Kidney capillary endothelial cell (primary cell): ENCODE results near the gene CDK5.
"Not testable (repeated sequence)": the region's sequence is repeated elsewhere in the genome, so short reads cannot be mapped to it uniquely, and the experiment has no call there.

ENCODE experiments used
- DNase-seq: peaks from one replicate; pipeline ENCODE4 v3.0.0-alpha.2; 2018; ENCODE audit warnings: low spot score

CDK5 gene

DNA sequence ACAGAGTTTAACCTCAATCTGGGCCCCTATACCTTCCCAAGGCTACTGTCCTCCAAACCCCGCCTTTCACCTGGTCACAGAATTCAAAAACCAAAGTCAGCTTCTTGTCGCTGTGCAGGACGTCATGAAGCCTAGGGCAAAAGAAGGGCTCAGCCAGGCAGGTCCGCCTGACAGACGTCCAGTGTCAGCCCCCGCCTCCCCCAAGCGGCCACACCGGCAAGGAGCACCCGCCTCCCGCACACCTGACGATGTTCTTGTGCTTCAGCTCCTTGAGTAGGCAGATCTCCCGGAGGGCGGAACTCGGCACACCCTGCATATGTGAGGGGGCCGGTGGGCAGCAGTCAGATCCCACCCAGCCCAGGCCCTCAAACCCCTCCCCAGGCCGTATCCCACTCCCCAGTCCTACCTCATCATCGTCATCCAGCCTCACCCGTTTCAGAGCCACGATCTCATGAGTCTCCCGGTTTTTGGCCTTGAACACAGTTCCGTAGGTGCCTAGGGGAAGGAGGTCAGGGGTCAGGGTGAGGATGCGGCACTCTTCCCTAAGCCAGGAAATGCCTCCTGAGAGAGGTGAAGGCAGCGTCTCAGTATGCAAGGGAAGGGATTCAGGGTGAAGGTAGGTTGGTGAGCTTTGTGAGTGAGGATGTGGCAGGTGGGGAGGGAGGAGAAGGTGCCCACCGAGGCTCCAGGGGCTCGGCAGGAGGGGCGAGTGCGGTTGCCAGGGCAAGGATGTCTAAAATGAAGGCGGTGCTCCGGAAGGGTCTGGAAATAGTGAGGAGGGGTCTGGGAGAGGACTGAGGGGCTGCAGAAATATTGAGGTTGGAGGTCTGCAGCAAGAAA is 811 bp downstream of the CDK5 start:
- no peak for DNase-seq

GRCh38 chr7:151056283-151056665 is 1.4 kb downstream of the CDK5 start:
- DNase-seq = no peak

DNA sequence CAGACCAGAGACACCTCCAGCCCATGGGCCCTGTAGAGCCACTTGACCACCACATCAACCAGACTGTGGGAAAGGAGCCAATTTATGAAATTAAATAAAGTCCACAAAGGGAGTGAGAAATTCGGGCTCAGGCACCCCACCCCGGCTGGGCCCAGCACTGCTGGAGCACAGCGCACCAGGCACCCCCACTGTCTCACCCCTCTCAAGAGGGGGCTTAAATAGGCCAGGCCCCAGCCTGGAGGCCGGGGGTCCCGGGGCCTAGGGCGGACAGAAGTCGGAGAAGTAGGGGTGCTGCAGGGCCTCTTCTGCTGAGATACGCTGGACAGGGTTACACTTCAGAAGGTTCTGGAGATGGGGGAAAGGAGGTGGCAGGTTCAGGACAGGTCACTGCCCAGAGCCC is 3.9 kb downstream of the CDK5 start:
- DNase-seq = no peak

- DNase-seq = no peak
These were observed 4.6 kb downstream of the CDK5 start for GRCh38 chr7:151053096-151053495.

DNA sequence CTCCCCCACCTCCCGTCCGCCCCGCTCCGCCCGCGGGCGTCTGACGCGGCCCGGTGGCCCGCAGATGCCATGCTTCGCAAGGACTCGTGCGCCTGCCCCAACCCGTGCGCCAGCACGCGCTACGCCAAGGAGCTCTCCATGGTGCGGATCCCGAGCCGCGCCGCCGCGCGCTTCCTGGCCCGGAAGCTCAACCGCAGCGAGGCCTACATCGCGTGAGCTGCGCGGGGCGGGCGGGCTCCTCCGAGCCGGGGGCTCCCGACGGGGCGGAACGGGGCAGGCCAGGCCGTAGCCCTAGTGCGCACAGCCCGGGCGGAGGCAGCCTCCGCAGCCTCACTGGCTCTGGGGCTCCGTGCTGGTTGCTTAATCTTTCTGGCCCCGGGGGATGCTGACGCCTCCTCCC is 6.6 kb downstream of the CDK5 start:
- DNase-seq = peak; percentile 62

- DNase-seq = no peak
These were observed 8.7 kb downstream of the CDK5 start for GRCh38 chr7:151048911-151049463.

DNA sequence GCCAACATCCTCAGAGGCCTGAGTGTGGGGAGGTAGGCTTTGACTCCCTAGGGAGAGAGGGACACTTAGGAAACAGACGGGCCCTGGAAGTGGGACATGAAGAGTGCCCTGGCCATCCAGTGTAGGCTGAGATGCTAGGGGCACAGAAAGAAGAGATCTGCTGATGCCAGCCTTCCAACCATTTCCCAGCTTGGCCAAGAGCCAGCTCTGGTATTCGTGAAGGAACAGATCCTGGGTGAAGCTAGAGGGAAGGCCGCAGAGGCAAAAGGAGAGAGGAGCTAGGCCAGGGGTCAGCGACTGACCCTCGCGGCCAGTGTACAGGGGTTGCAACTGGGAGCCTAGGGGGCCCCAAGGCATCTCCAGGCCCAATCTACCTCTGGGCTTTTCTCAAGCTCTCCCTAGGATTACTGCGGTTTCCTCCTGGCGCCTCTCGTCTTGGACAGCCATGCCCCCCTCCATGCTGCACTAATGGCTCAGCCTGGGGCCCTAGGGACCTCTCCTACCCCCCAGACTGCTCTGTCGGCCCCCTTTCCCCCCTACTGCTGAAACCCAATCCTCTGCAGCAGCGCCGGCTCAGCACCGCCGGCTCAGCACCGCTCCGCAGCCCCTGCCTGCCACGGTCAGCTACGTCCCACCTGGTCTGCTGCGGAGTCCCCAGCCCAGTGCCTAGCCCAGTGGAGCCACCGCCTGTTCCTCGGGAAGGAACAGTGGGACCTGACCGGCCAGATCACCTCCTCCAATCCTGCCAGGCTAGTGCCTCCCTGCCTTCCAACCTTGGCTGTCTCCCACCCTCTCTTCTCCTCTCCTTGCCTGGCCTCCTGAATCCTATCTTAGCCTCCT is 9.5 kb downstream of the CDK5 start, which contains the start of gene ASIC3:
Gene ASIC3, plus strand, starts transcription at position 556 of the 840 bp plus-strand sequence. CDS start 355 bp downstream, outside the sequence.
- DNase-seq = no peak

DNA sequence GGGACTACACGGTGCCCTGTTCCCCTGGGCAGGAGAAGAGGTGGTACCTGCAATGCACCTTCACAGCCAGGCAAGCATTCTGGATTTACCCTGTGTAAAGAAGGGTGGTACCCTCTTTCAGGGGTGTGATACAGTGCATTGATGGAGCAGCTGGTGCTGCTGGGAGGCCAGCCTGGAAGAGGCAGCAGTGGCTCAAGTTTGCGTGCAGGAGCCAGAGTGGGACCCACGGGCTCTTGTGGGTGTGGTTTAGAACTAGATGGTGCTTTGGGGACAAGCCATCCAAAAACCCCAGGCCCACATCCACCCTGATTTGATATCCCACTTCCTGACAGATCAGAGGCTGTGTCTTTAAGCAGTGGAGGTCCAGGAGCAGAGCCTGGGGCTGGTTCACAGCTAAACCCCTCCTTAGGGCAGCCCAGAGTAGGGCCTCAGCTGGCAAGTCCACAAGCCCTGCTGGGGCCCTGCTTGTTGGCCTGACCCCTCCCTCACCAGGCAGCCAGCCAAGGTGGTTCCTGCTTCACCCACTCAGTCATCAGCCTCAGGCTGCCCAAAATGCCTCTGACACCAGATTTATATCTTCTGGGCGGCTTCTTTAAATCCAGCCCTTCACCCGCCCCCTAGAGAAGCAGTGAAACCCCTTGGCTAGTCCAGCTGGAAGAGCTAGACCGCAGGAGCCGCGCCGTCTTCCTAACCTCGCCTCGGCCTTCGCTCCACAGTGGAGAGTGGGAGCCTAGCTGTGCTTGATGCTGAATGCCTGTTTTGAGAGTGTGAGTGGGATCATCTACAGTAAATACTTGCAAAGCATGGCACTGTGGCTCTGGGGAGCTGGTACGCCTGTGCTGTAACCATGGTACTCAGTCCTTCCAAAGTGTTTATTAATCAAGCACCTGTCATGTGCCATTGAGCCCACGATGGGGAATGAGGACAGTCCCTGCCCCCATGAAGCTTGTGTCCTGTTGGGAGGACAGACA is 10.8 kb downstream of the CDK5 start:
- DNase-seq = no peak

DNA sequence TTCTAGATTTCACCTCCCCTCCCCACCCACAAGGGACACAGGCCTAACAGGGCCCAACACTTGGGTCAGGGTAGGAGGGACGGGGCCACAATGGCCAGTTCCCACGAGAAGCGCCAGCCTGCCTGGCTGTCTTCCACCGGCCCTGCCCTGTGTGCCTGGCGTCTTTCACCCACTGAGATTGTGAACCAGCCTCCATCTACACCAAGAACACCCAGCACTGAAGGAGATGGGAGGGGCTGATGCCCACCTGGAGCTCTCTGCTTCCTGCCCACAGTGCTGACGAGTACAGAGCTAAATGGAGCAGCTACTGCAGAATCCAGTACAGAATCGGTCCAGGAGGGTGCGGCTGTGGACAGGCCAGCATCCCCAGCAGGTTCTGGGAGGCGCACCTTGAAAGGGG is 11.7 kb downstream of the CDK5 start:
- DNase-seq = no peak

DNA sequence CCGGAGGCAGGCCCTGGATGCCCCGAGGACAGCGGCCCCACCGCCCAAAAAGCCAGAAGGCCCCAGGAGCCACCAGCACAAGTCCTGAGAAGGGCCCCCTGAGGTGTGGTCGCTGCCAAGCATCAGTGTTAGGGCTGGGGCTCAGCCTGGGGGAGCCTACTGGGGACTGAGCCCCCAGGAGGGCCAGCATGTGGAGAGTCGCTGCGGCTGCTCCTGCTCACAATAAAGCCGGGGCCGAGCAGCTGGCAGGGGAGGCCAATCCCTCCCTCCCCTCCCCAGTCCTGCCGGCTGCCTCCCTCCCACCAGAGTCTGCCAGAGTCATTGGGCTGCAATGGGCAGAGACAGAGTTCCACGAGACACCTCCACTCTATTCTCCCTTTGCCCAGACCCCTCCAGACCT is 12.4 kb downstream of the CDK5 start:
- no peak for DNase-seq

GRCh38 chr7:151043959-151044358 is 13.7 kb downstream of the CDK5 start:
- DNase-seq = no peak

GRCh38 chr7:151043449-151043848 is 14.2 kb downstream of the CDK5 start:
- DNase-seq = not testable (repeated sequence)

GRCh38 chr7:151040616-151041375 is 16.9 kb downstream of the CDK5 start:
- DNase-seq = no peak

GRCh38 chr7:151039850-151040548 is 17.7 kb downstream of the CDK5 start:
- no peak for DNase-seq

DNA sequence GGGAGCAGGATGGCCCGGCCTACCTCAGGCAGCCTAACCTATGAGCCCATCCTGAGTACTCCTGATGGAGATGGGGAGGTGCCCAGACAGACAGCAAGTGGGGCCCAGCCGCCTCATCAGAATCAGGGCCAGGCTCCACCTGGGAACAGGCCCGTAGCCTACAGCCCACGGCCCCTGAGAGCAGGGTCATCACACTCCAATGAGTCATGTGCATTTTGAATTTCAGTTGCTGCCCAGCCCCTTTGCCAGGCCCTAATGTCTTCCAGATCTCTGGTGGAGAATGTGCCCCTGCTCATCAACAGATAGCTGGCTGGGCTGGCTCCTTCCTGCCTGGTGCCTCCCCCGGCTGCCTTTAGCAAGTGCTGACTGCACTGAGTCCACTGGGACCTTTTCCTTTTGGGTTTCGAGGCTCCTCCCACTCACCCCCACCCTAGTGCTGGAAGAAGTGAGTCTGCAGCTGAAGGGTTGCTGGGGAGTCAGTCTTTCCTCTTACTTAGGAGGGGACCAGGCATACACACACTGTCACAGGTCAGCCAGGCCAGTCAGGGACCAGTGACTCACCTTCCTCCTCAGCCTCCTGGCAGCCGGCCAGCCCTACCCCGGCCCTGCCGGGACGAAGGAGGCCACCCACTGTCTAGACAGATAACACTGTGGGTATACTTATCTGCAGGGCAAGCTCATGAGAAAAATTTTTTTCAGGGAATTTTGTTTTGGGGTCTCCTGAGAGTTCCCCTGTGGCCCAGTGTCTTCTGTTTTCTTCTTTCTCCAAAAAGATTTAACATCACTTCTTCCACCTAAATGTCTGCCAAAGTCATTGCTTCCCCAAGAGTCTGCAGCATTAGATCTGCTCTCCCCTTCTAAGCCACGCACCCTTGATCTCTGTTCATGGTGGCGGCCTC is 18.5 kb downstream of the CDK5 start:
- DNase-seq = peak; percentile 100

GRCh38 chr7:151035902-151036301 is 21.8 kb downstream of the CDK5 start:
- no peak for DNase-seq

DNA sequence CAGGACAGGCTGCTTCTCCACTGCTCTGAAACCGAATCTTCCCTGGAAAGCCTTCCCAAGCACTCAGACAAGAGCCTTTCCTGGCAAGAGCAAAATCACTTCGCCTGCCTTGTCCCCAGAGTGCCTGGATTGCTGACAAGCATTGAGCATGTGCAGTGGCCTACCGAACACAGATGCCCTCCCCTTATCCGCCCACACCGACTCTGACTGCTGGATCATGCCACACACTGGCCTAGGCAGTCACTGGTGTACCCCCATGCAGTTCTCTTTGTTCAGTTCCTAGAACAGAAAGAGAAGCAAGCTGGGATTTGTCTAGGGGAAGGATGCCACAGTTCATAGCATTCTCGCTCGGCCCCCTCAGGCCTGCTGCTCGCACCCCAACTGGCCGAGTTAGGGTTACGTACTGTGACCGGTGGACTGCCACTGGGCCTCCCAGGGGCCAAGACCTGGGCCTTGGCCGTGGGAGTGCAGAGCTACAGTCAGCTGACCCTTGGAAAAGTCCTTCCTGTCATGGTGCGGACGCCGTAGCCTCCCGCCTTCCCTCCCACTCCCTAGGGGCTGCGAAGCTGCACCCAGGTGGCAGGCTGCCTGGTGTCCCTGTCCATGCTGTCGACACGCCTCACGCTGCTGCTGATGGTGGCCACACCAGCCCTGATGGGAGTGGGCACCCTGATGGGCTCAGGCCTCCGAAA is 22.5 kb downstream of the CDK5 start:
- DNase-seq = no peak

- no peak for DNase-seq
These were observed 23.2 kb downstream of the CDK5 start for GRCh38 chr7:151034312-151035025.
